ENCODE results near the gene TMEM150B. TPM values are rescaled to one million over a fixed set of nuclear protein-coding genes. Genes with fewer than 3 reads are reported as not detected.

TMEM150B gene
- total RNA-seq, 1 experiment from 2014 or later: not detected

GRCh38 chr19:55345101-55345817 lies 20.1 kb upstream of the TMEM150B start:
- CTCF ChIA-PET: no interaction called here
- POLR2A ChIA-PET (ENCODE audit: low non-redundant PET): no interaction called here
- Histone ChIP-seq H3K36me3 (ENCODE audit: insufficient read depth, low read length, poor library complexity, severe bottlenecking) (peaks cover 15% of the 10 kb centered on the region), H3K4me3 (ENCODE audit: low read depth, low read length, poor library complexity, severe bottlenecking) (no peak overlapping the region), H3K4me1 (ENCODE audit: insufficient read depth, low read length, poor library complexity, severe bottlenecking) (peaks cover 7% of the 10 kb centered on the region), H3K9me3 (ENCODE audit: low read depth, low read length, poor library complexity, severe bottlenecking) (no peaks in the 10 kb centered on the region), H3K27ac (ENCODE audit: low read depth, low read length, poor library complexity, severe bottlenecking) (no peak overlapping the region), H3K27me3 (replicated peaks; ENCODE audit: insufficient read depth, low read depth, low read length, poor library complexity) (no peaks in the 10 kb centered on the region)
- no peak for TF ChIP-seq CTCF (conservative IDR thresholded peaks at IDR 0.05; ENCODE audit: low read depth, low read length)
- no peak for TF ChIP-seq EZH2 (IDR thresholded peaks at IDR 0.05; ENCODE audit: borderline replicate concordance, low read depth, low read length, poor library complexity, severe bottlenecking)
- no peak for DNase-seq (ENCODE audit: low spot score)
- no TSS peak for BruUV-seq (replicated peaks)
- intact Hi-C loops (cut with micrococcal nuclease; ENCODE audit: unreplicated experiment): no loop called here

- H3K27ac ChIP-seq (ENCODE audit: low read depth, low read length, poor library complexity, severe bottlenecking): no peak overlapping the region
- H3K9me3 ChIP-seq (ENCODE audit: low read depth, low read length, poor library complexity, severe bottlenecking): no peaks in the 10 kb centered on the region
- TF ChIP-seq EZH2 (IDR thresholded peaks at IDR 0.05; ENCODE audit: borderline replicate concordance, low read depth, low read length, poor library complexity, severe bottlenecking) (no peak), CTCF (conservative IDR thresholded peaks at IDR 0.05; ENCODE audit: low read depth, low read length) (no peak)
- CTCF ChIA-PET: no interaction called here
- peaks cover 7% of the 10 kb centered on the region for H3K4me1 ChIP-seq (ENCODE audit: insufficient read depth, low read length, poor library complexity, severe bottlenecking)
- H3K4me3 ChIP-seq (ENCODE audit: low read depth, low read length, poor library complexity, severe bottlenecking): no peak overlapping the region
- no TSS peak for BruUV-seq (replicated peaks)
- no peak for DNase-seq (ENCODE audit: low spot score)
- H3K27me3 ChIP-seq (replicated peaks; ENCODE audit: insufficient read depth, low read depth, low read length, poor library complexity): no peaks in the 10 kb centered on the region
- intact Hi-C loops (cut with micrococcal nuclease; ENCODE audit: unreplicated experiment): no loop called here
- H3K36me3 ChIP-seq (ENCODE audit: insufficient read depth, low read length, poor library complexity, severe bottlenecking): peaks cover 15% of the 10 kb centered on the region
- POLR2A ChIA-PET (ENCODE audit: low non-redundant PET): no interaction called here
These were observed 19.3 kb upstream of the TMEM150B start for GRCh38 chr19:55344444-55344843.

- peaks cover 8% of the 10 kb centered on the region for H3K4me1 ChIP-seq (ENCODE audit: insufficient read depth, low read length, poor library complexity, severe bottlenecking)
- ChIA-PET CTCF (no interaction called here), POLR2A (ENCODE audit: low non-redundant PET) (no interaction called here)
- BruUV-seq (replicated peaks): TSS peak; percentile 69
- H3K4me3 ChIP-seq (ENCODE audit: low read depth, low read length, poor library complexity, severe bottlenecking): peak overlapping the region; percentile 74
- H3K9me3 ChIP-seq (ENCODE audit: low read depth, low read length, poor library complexity, severe bottlenecking): no peaks in the 10 kb centered on the region
- intact Hi-C loops (cut with micrococcal nuclease; ENCODE audit: unreplicated experiment): no loop called here
- TF ChIP-seq EZH2 (IDR thresholded peaks at IDR 0.05; ENCODE audit: borderline replicate concordance, low read depth, low read length, poor library complexity, severe bottlenecking): no peak
- no peak for TF ChIP-seq CTCF (conservative IDR thresholded peaks at IDR 0.05; ENCODE audit: low read depth, low read length)
- peaks cover 15% of the 10 kb centered on the region for H3K36me3 ChIP-seq (ENCODE audit: insufficient read depth, low read length, poor library complexity, severe bottlenecking)
- H3K27ac ChIP-seq (ENCODE audit: low read depth, low read length, poor library complexity, severe bottlenecking): no peak overlapping the region
- H3K27me3 ChIP-seq (replicated peaks; ENCODE audit: insufficient read depth, low read depth, low read length, poor library complexity): no peaks in the 10 kb centered on the region
- no peak for DNase-seq (ENCODE audit: low spot score)
These were observed 16.7 kb upstream of the TMEM150B start for GRCh38 chr19:55341595-55342531.

Data from A673 (cell line).